GM23338 (cell line): ENCODE results near the gene CALML3. TPM values are rescaled to one million over a fixed set of nuclear protein-coding genes. Genes with fewer than 3 reads are reported as not detected.

Source experiments
- EZH2 ChIP-seq: fragments of 200-600 bp; sonication (generic); IDR thresholded peaks from one replicate; pipeline ENCODE4 v1.8.0; 2017; ENCODE audit warnings: antibody characterized with exemption, mild to moderate bottlenecking, low read depth; ENCODE audit not compliant: unreplicated experiment
- EZH2phosphoT487 ChIP-seq: fragments of 200-600 bp; sonication (generic); IDR thresholded peaks from one replicate; pipeline ENCODE4 v1.8.1; 2018; ENCODE audit warnings: antibody characterized with exemption; ENCODE audit not compliant: unreplicated experiment
- NANOG ChIP-seq: IDR thresholded peaks from 2 replicates; pipeline ENCODE4 v1.6.1; 2016; ENCODE audit warnings: antibody characterized with exemption, borderline replicate concordance
- POLR2AphosphoS5 ChIP-seq: IDR thresholded peaks from 2 replicates; pipeline ENCODE4 v1.6.1; 2016; ENCODE audit warnings: antibody characterized with exemption, low read depth
- STAT1 ChIP-seq: IDR thresholded peaks from one replicate; pipeline ENCODE4 v1.6.1; 2016; ENCODE audit warnings: antibody characterized with exemption; ENCODE audit not compliant: unreplicated experiment
- ZNF114 ChIP-seq: fragments of 250-450 bp; sonication (Bioruptor Pico); IDR thresholded peaks from 2 replicates; pipeline ENCODE4 v1.5.0; 2020; ENCODE audit warnings: mild to moderate bottlenecking, moderate library complexity
- ZNF331 ChIP-seq: fragments of 250-450 bp; sonication (Bioruptor Pico); IDR thresholded peaks from 2 replicates; pipeline ENCODE4 v1.5.0; 2020; ENCODE audit warnings: low read depth, mild to moderate bottlenecking, moderate library complexity
- polyA plus RNA-seq: library from polyadenylated mRNA; unstranded; fragments of >200 nt; fragmentation: Nextera tagmentation; extraction: Ambion mirVana; gene quantifications from 2 replicates; pipeline ENCODE4 v1.2.1, GENCODE V29; 2016
- total RNA-seq: library from RNA; depleted of rRNA; stranded (reverse); fragments of >200 nt; shearing (Covaris generic); gene quantifications from 2 replicates; pipeline ENCODE4 v1.2.3, GENCODE V29; 2014
- TF ChIP-seq, protein P1 (sequence below): fragments of 250-450 bp; sonication (Bioruptor Pico); IDR thresholded peaks from 2 replicates; pipeline ENCODE4 v1.5.0; 2020; ENCODE audit warnings: mild to moderate bottlenecking, moderate library complexity
- TF ChIP-seq, protein P2 (sequence below), 2 experiments: fragments of 200-600 bp in 1 of 2; sonication (generic) in 1 of 2; conservative IDR thresholded peaks; 2 replicates each; pipeline versions ENCODE4 v1.5.1 to v1.6.1; 2016 to 2017; ENCODE audit warnings: antibody characterized with exemption in 2 of 2, low read depth in 2 of 2, mild to moderate bottlenecking in 2 of 2, moderate library complexity in 1 of 2
- TF ChIP-seq, protein P3 (sequence below): IDR thresholded peaks from 2 replicates; pipeline ENCODE4 v1.6.1; 2016; ENCODE audit warnings: antibody characterized with exemption

Gene CALML3
- total and polyA plus RNA-seq, 2 experiments from 2014 or later = not detected

DNA sequence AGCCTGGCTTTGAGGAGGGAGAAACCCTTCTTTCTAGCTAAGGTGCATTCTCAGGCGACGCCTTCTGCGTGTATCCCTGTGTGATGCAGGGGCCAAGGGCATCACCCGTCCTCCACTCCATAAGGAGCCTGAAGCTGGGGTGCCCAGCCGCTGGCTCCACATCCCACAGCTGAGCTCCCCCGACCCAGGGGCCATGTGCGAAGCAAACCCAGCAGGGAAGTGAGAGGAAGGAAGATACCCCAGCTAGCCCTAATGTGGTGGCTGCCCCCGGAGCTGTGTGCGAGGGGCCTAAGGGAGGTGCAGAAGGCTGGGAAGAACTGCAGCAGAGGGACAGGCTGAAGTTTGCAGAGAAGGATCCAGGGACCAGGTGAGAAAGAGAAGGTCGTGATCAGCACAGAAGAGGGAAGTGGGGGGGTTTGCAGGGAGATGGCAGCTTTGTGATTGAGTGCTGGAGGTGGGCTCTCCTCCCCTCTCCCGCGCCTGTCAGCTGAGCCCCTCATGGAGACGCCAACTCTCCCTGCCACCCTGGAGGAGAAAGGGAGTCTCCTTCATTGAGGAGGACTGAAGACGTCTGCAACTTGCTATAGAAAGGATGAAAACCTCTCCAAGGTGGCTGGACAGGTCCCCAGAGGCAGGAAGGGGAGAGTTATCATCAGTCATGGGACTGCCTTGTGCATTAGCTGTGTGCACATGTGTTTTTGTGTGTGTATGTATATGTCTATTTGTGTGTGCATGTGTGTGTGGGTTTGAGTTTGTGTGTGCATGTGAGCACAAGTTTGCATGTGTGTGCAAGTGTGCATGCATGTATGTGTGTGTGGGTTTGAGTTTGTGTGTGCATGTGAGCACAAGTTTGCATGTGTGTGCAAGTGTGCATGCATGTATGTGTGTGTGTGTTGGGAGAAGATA, 21.9 kb upstream of the CALML3 start (continued):
- TF ChIP-seq, protein P1, sequence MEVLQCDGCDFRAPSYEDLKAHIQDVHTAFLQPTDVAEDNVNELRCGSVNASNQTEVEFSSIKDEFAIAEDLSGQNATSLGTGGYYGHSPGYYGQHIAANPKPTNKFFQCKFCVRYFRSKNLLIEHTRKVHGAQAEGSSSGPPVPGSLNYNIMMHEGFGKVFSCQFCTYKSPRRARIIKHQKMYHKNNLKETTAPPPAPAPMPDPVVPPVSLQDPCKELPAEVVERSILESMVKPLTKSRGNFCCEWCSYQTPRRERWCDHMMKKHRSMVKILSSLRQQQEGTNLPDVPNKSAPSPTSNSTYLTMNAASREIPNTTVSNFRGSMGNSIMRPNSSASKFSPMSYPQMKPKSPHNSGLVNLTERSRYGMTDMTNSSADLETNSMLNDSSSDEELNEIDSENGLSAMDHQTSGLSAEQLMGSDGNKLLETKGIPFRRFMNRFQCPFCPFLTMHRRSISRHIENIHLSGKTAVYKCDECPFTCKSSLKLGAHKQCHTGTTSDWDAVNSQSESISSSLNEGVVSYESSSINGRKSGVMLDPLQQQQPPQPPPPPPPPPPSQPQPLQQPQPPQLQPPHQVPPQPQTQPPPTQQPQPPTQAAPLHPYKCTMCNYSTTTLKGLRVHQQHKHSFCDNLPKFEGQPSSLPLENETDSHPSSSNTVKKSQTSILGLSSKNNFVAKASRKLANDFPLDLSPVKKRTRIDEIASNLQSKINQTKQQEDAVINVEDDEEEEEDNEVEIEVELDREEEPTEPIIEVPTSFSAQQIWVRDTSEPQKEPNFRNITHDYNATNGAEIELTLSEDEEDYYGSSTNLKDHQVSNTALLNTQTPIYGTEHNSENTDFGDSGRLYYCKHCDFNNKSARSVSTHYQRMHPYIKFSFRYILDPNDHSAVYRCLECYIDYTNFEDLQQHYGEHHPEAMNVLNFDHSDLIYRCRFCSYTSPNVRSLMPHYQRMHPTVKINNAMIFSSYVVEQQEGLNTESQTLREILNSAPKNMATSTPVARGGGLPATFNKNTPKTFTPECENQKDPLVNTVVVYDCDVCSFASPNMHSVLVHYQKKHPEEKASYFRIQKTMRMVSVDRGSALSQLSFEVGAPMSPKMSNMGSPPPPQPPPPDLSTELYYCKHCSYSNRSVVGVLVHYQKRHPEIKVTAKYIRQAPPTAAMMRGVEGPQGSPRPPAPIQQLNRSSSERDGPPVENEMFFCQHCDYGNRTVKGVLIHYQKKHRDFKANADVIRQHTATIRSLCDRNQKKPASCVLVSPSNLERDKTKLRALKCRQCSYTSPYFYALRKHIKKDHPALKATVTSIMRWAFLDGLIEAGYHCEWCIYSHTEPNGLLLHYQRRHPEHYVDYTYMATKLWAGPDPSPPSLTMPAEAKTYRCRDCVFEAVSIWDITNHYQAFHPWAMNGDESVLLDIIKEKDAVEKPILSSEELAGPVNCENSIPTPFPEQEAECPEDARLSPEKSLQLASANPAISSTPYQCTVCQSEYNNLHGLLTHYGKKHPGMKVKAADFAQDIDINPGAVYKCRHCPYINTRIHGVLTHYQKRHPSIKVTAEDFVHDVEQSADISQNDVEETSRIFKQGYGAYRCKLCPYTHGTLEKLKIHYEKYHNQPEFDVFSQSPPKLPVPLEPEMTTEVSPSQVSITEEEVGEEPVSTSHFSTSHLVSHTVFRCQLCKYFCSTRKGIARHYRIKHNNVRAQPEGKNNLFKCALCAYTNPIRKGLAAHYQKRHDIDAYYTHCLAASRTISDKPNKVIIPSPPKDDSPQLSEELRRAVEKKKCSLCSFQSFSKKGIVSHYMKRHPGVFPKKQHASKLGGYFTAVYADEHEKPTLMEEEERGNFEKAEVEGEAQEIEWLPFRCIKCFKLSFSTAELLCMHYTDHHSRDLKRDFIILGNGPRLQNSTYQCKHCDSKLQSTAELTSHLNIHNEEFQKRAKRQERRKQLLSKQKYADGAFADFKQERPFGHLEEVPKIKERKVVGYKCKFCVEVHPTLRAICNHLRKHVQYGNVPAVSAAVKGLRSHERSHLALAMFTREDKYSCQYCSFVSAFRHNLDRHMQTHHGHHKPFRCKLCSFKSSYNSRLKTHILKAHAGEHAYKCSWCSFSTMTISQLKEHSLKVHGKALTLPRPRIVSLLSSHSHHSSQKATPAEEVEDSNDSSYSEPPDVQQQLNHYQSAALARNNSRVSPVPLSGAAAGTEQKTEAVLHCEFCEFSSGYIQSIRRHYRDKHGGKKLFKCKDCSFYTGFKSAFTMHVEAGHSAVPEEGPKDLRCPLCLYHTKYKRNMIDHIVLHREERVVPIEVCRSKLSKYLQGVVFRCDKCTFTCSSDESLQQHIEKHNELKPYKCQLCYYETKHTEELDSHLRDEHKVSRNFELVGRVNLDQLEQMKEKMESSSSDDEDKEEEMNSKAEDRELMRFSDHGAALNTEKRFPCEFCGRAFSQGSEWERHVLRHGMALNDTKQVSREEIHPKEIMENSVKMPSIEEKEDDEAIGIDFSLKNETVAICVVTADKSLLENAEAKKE (CRISPR knock-in tag) = no peak
- TF ChIP-seq ZNF114 (CRISPR knock-in tag) = no peak
- TF ChIP-seq EZH2 = no peak
- TF ChIP-seq POLR2AphosphoS5 = no peak
- TF ChIP-seq, protein P2, sequence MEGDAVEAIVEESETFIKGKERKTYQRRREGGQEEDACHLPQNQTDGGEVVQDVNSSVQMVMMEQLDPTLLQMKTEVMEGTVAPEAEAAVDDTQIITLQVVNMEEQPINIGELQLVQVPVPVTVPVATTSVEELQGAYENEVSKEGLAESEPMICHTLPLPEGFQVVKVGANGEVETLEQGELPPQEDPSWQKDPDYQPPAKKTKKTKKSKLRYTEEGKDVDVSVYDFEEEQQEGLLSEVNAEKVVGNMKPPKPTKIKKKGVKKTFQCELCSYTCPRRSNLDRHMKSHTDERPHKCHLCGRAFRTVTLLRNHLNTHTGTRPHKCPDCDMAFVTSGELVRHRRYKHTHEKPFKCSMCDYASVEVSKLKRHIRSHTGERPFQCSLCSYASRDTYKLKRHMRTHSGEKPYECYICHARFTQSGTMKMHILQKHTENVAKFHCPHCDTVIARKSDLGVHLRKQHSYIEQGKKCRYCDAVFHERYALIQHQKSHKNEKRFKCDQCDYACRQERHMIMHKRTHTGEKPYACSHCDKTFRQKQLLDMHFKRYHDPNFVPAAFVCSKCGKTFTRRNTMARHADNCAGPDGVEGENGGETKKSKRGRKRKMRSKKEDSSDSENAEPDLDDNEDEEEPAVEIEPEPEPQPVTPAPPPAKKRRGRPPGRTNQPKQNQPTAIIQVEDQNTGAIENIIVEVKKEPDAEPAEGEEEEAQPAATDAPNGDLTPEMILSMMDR (conservative IDR thresholded peaks at IDR 0.05; ENCODE audit: low read depth in 2 of 2) = no peak
- no peak for TF ChIP-seq EZH2phosphoT487
- TF ChIP-seq NANOG = no peak
- no peak for TF ChIP-seq STAT1
- TF ChIP-seq, protein P3, sequence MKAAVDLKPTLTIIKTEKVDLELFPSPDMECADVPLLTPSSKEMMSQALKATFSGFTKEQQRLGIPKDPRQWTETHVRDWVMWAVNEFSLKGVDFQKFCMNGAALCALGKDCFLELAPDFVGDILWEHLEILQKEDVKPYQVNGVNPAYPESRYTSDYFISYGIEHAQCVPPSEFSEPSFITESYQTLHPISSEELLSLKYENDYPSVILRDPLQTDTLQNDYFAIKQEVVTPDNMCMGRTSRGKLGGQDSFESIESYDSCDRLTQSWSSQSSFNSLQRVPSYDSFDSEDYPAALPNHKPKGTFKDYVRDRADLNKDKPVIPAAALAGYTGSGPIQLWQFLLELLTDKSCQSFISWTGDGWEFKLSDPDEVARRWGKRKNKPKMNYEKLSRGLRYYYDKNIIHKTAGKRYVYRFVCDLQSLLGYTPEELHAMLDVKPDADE = no peak
- no peak for TF ChIP-seq ZNF331 (CRISPR knock-in tag)
